ENCODE data around the gene WDR87. TPM values are rescaled to one million over a fixed set of nuclear protein-coding genes. Genes with fewer than 3 reads are reported as not detected.

The WDR87 gene
- total RNA-seq, 1 experiment from 2014 or later, result not detected

GRCh38 chr19:37855098-37855497 is 51.3 kb downstream of the WDR87 start:
- TF ChIP-seq TCF7L2 (IDR thresholded peaks at IDR 0.05; ENCODE audit: low read depth, low read length), result no peak
- TF ChIP-seq CTCF (IDR thresholded peaks at IDR 0.05), result no peak
- no peak for TF ChIP-seq POLR2AphosphoS5 (IDR thresholded peaks at IDR 0.05; ENCODE audit: low read depth, low read length)
- TF ChIP-seq REST (IDR thresholded peaks at IDR 0.05; ENCODE audit: insufficient read depth in 1 of 2, low read depth in 2 of 2, low read length in 1 of 2), result no peak
- no peak for TF ChIP-seq SIN3A (IDR thresholded peaks at IDR 0.05; ENCODE audit: borderline replicate concordance, insufficient read depth, low read depth, low read length)
- in situ Hi-C loops (cut with HindIII; ENCODE audit: low pct_unique_long_range_greater_than_20kb, low sequenced_read_pairs), result no loop called here
- Histone ChIP-seq H3K27ac (ENCODE audit: low read length) (no peak overlapping the region), H3K9me3 (ENCODE audit: control insufficient read depth, insufficient read depth, low read depth, low read length) (no peaks in the 10 kb centered on the region), H3K27me3 (ENCODE audit: control insufficient read depth, insufficient read depth, low read length) (no peaks in the 10 kb centered on the region), H3K4me1 (ENCODE audit: control insufficient read depth, insufficient read depth, low read length) (no peaks in the 10 kb centered on the region), H3K36me3 (ENCODE audit: control insufficient read depth, insufficient read depth, low read length) (no peaks in the 10 kb centered on the region), H3K4me3 (ENCODE audit: low read depth in 2 of 2, low read length in 2 of 2) (no peak overlapping the region)
- DNase-seq (ENCODE audit: low read depth, low spot score), result no peak
- ChIA-PET CTCF (no interaction called here), POLR2A (no interaction called here)
- no peak for ATAC-seq
- BruUV-seq (replicated peaks), result no TSS peak
- intact Hi-C loops (cut with micrococcal nuclease; ENCODE audit: unreplicated experiment), result no loop called here

DNA sequence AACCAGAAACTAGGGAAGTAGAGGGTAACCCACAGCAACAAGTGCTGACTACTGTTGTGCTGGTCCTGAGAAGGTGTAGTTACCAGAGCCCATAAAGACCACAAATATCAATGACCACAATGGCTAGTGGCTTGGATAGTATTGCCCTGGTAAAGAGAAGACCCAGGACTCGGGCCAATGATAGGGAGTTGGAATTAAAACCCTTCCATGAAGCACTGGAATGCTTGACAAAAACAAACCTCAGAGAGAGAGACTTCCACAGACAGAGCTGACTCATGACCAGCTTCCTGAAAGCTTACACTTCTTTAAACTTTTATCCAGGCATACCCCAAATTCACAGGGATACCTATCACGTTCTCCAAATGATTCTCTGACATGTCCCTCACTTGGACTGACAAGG is 60.5 kb downstream of the WDR87 start:
- ChIA-PET CTCF (interaction anchor here (0.7 kb wide), 1 partner anchor 252 kb away, joined by 7 read pairs; the partner anchor contains the start of gene ZNF571), POLR2A (no interaction called here)
- in situ Hi-C loops (cut with HindIII; ENCODE audit: low pct_unique_long_range_greater_than_20kb, low sequenced_read_pairs), result no loop called here
- intact Hi-C loops (cut with micrococcal nuclease; ENCODE audit: unreplicated experiment), result no loop called here
- no peak overlapping the region for H3K27ac ChIP-seq (ENCODE audit: low read length)
- ATAC-seq, result no peak
- no peaks in the 10 kb centered on the region for H3K4me1 ChIP-seq (ENCODE audit: control insufficient read depth, insufficient read depth, low read length)
- TF ChIP-seq SIN3A (IDR thresholded peaks at IDR 0.05; ENCODE audit: borderline replicate concordance, insufficient read depth, low read depth, low read length) (no peak), REST (IDR thresholded peaks at IDR 0.05; ENCODE audit: insufficient read depth in 1 of 2, low read depth in 2 of 2, low read length in 1 of 2) (no peak), CTCF (IDR thresholded peaks at IDR 0.05) (no peak), TCF7L2 (IDR thresholded peaks at IDR 0.05; ENCODE audit: low read depth, low read length) (no peak), POLR2AphosphoS5 (IDR thresholded peaks at IDR 0.05; ENCODE audit: low read depth, low read length) (no peak)
- no peaks in the 10 kb centered on the region for H3K36me3 ChIP-seq (ENCODE audit: control insufficient read depth, insufficient read depth, low read length)
- BruUV-seq (replicated peaks), result no TSS peak
- H3K27me3 ChIP-seq (ENCODE audit: control insufficient read depth, insufficient read depth, low read length), result no peaks in the 10 kb centered on the region
- no peaks in the 10 kb centered on the region for H3K9me3 ChIP-seq (ENCODE audit: control insufficient read depth, insufficient read depth, low read depth, low read length)
- no peak for DNase-seq (ENCODE audit: low read depth, low spot score)
- no peak overlapping the region for H3K4me3 ChIP-seq (ENCODE audit: low read depth in 2 of 2, low read length in 2 of 2)

Other genes with a start within 250 kb of the WDR87 start
- gene ZNF607, start 186.8 kb downstream of the WDR87 start, total RNA-seq (2021; ENCODE audit: unreplicated experiment), result 17.3 TPM
- 13.3 TPM for gene ZNF573, start 127.0 kb downstream of the WDR87 start, total RNA-seq (2021; ENCODE audit: unreplicated experiment)
- gene SIPA1L3, start 614 bp upstream of the WDR87 start, total RNA-seq (2021; ENCODE audit: unreplicated experiment), result 66.3 TPM